GM12878 (cell line): ENCODE measurements around the gene PLEKHS1.

Experiments used
- BHLHE40 ChIP-seq, 2 experiments: fragments of 450-650 bp in 1 of 2; IDR thresholded peaks; 2 replicates each; pipeline ENCODE4 v1.6.1; 2011 to 2017; ENCODE audit warnings: low read depth in 2 of 2, borderline replicate concordance in 1 of 2, improper control_type of control experiment in 1 of 2, low read length in 1 of 2, mild to moderate bottlenecking in 1 of 2
- JUNB ChIP-seq: IDR thresholded peaks from 2 replicates; pipeline ENCODE4 v1.6.1; 2016; ENCODE audit warnings: antibody characterized with exemption, mild to moderate bottlenecking
- NR2C1 ChIP-seq: fragments of 450-650 bp; IDR thresholded peaks from 2 replicates; pipeline ENCODE4 v1.6.1; 2017; ENCODE audit warnings: antibody characterized with exemption, mild to moderate bottlenecking, moderate library complexity
- POLR2A ChIP-seq: IDR thresholded peaks from 2 replicates; pipeline ENCODE4 v1.6.1; 2011; ENCODE audit warnings: low read depth, mild to moderate bottlenecking, low read length
- RELA ChIP-seq: fragments of 450-650 bp; IDR thresholded peaks from 2 replicates; pipeline ENCODE4 v1.8.0; 2014; ENCODE audit warnings: borderline replicate concordance; ENCODE audit not compliant: partially characterized antibody
- STAT3 ChIP-seq: IDR thresholded peaks from 2 replicates; pipeline ENCODE4 v1.6.1; 2011; ENCODE audit warnings: low read depth, low read length, improper control_type of control experiment
- TBL1XR1 ChIP-seq: IDR thresholded peaks from 2 replicates; pipeline ENCODE4 v1.6.1; 2012; ENCODE audit warnings: low read depth, low read length, improper control_type of control experiment
- TCF7 ChIP-seq: IDR thresholded peaks from 2 replicates; pipeline ENCODE4 v1.6.1; 2014; ENCODE audit warnings: antibody characterized with exemption, borderline replicate concordance
- TF ChIP-seq, protein P1 (sequence below), 3 experiments: IDR thresholded peaks in 2 of 3; conservative IDR thresholded peaks in 1 of 3; 2 replicates each; pipeline ENCODE4 v1.5.1; 2011; ENCODE audit warnings: low read depth in 3 of 3, low read length in 3 of 3, mild to moderate bottlenecking in 3 of 3, control low read depth in 2 of 3, moderate library complexity in 2 of 3, inconsistent platforms in 1 of 3, mixed read lengths in 1 of 3; ENCODE audit not compliant: control insufficient read depth in 2 of 3, insufficient read depth in 1 of 3; ENCODE audit errors: extremely low read depth in 1 of 3

DNA sequence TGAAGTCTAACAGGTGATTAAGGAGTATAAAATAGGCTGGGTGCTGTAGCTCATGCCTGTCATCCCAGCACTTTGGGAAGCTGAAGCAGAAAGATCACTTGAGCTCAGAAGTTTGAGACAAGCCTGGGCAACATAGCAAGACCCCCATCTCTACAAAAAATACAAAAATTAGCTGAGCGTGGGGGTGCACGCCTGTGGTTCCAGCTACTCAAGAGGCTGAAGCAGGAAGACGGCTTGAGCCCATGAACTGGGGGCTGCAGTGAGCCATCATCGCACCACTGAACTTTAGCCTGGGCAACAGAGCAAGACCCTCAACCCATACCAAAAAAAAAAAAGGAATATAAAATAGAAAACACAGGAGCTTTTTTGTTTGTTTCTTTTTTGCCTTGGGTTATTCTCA is 55.0 kb downstream of the PLEKHS1 start:
- TF ChIP-seq TCF7, result no peak
- TF ChIP-seq JUNB, result no peak
- no peak for TF ChIP-seq RELA
- TF ChIP-seq, protein P1, sequence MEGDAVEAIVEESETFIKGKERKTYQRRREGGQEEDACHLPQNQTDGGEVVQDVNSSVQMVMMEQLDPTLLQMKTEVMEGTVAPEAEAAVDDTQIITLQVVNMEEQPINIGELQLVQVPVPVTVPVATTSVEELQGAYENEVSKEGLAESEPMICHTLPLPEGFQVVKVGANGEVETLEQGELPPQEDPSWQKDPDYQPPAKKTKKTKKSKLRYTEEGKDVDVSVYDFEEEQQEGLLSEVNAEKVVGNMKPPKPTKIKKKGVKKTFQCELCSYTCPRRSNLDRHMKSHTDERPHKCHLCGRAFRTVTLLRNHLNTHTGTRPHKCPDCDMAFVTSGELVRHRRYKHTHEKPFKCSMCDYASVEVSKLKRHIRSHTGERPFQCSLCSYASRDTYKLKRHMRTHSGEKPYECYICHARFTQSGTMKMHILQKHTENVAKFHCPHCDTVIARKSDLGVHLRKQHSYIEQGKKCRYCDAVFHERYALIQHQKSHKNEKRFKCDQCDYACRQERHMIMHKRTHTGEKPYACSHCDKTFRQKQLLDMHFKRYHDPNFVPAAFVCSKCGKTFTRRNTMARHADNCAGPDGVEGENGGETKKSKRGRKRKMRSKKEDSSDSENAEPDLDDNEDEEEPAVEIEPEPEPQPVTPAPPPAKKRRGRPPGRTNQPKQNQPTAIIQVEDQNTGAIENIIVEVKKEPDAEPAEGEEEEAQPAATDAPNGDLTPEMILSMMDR (IDR thresholded peaks at IDR 0.05 in 2 of 3, conservative IDR thresholded peaks at IDR 0.05 in 1 of 3; ENCODE audit: control insufficient read depth in 2 of 3, extremely low read depth in 1 of 3, insufficient read depth in 1 of 3, low read depth in 3 of 3, low read length in 3 of 3), result no peak
- no peak for TF ChIP-seq STAT3
- TF ChIP-seq BHLHE40 (IDR thresholded peaks at IDR 0.05; ENCODE audit: borderline replicate concordance in 1 of 2, low read depth in 2 of 2, low read length in 1 of 2), result no peak
- no peak for TF ChIP-seq TBL1XR1
- TF ChIP-seq POLR2A, result no peak
- TF ChIP-seq NR2C1, result no peak
